Peyer's patch (tissue), 4 donors: Measurements from ENCODE around the gene HUS1. TPM values are rescaled to one million over a fixed set of nuclear protein-coding genes. Genes with fewer than 3 reads are reported as not detected.

Source experiments
- DNase-seq, 3 donors: peaks; one replicate each; pipeline ENCODE4 v3.0.0-alpha.2; 2017 to 2019
- H3K27ac ChIP-seq, 4 donors: fragments of 200-600 bp; sonication (generic); one replicate each; pipeline ENCODE4 v1.5.1; 2016 to 2019
- H3K27me3 ChIP-seq, 2 donors: fragments of 200-600 bp; sonication (generic); one replicate each; pipeline ENCODE4 v1.5.1; 2019
- H3K36me3 ChIP-seq, 3 donors: fragments of 200-600 bp; sonication (generic); one replicate each; pipeline ENCODE4 v1.5.1; 2016 to 2019
- H3K4me1 ChIP-seq, 4 donors: fragments of 200-600 bp; sonication (generic); one replicate each; pipeline ENCODE4 v1.5.1; 2016 to 2019
- H3K4me3 ChIP-seq, 4 donors: fragments of 200-600 bp; sonication (generic); 1 replicate in 3 of 4; 2 replicates in 1 of 4; pipeline ENCODE4 v1.5.1; 2016 to 2019; ENCODE audit warnings: mild to moderate bottlenecking in 1 of 4
- H3K9me3 ChIP-seq, 4 donors: fragments of 200-600 bp; sonication (generic); one replicate each; pipeline ENCODE4 v1.5.1; 2016 to 2019; ENCODE audit warnings: mild to moderate bottlenecking in 1 of 4
- POLR2A ChIP-seq, 2 donors: fragments of 450-650 bp; IDR thresholded peaks; one replicate each; pipeline ENCODE4 v1.5.1; 2017; ENCODE audit warnings: antibody characterized with exemption in 2 of 2, mild to moderate bottlenecking in 2 of 2, moderate library complexity in 2 of 2
- total RNA-seq, 4 donors: library from RNA; depleted of rRNA; stranded (reverse); fragments of >200 nt; gene quantifications; one replicate each; pipeline ENCODE4 v1.1.0, GENCODE V29; 2016
- TF ChIP-seq, protein P1 (sequence below), 6 experiments: fragments of 450-650 bp in 4 of 6; fragments of 200-600 bp in 2 of 6; sonication (generic) in 1 of 6; IDR thresholded peaks; one replicate each; pipeline ENCODE4 v1.5.1; 2017 to 2019; ENCODE audit warnings: antibody characterized with exemption in 6 of 6, mild to moderate bottlenecking in 3 of 6, moderate library complexity in 1 of 6

The HUS1 gene
- total RNA-seq, 4 donors from 2014 or later = 33.6 to 63.4 (median 53.4) TPM

DNA sequence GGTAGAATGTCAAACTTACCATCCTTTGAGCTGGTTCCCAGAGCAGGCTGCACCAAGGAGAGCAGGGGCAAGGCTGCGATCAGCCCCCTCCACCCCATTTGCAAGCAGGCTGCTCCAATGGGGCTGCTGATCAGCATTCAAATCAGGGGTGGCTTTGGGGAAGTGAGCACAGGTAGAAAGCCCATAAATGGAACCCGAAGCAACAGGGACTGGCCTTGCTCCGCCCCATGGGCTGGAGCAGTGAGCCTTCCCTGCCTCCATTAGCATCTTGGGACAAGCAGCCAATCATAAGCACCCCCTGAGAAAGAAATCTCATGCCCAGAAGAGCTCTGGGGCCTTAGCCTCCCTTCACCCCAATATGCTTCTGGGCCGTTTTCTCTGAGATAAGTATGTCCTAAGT, 27.2 kb downstream of the HUS1 start:
- no peaks in the 10 kb centered on the region for H3K9me3 ChIP-seq
- peaks cover 0 to 24% (median 0%) of the 10 kb centered on the region in 3 donors for H3K36me3 ChIP-seq
- no peaks in the 10 kb centered on the region for H3K27me3 ChIP-seq
- H3K27ac ChIP-seq = no peak overlapping the region
- H3K4me1 ChIP-seq = no peaks in the 10 kb centered on the region
- DNase-seq = no peak
- H3K4me3 ChIP-seq = no peak overlapping the region
- no peak for TF ChIP-seq POLR2A (IDR thresholded peaks at IDR 0.05)
- TF ChIP-seq, protein P1, sequence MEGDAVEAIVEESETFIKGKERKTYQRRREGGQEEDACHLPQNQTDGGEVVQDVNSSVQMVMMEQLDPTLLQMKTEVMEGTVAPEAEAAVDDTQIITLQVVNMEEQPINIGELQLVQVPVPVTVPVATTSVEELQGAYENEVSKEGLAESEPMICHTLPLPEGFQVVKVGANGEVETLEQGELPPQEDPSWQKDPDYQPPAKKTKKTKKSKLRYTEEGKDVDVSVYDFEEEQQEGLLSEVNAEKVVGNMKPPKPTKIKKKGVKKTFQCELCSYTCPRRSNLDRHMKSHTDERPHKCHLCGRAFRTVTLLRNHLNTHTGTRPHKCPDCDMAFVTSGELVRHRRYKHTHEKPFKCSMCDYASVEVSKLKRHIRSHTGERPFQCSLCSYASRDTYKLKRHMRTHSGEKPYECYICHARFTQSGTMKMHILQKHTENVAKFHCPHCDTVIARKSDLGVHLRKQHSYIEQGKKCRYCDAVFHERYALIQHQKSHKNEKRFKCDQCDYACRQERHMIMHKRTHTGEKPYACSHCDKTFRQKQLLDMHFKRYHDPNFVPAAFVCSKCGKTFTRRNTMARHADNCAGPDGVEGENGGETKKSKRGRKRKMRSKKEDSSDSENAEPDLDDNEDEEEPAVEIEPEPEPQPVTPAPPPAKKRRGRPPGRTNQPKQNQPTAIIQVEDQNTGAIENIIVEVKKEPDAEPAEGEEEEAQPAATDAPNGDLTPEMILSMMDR (IDR thresholded peaks at IDR 0.05) = no peak

DNA sequence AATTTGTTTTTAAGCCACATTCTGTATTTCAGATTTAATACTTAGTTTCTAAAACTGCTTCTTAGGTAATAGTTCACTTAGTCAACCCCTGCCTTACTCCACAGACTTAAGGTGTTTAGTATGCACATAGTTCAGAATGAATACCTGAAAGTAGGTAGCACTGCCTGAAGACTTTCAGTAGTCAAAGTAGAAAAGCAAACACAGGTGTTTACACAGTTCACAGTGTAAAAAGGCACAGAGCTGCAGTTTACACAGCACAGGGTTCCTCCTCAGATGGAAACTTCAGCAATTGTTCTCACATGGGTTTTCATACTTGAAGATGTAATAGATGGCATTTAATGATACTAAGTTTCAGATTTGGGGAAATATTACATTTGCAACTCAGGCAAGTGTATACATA, 28.0 kb downstream of the HUS1 start:
- TF ChIP-seq, protein P1 (IDR thresholded peaks at IDR 0.05) = no peak
- no peak for TF ChIP-seq POLR2A (IDR thresholded peaks at IDR 0.05)
- DNase-seq = no peak
- Histone ChIP-seq H3K36me3 (peaks cover 0 to 19% (median 0%) of the 10 kb centered on the region in 3 donors), H3K27me3 (no peaks in the 10 kb centered on the region), H3K4me1 (no peaks in the 10 kb centered on the region), H3K9me3 (no peaks in the 10 kb centered on the region), H3K4me3 (no peak overlapping the region), H3K27ac (no peak overlapping the region)

DNA sequence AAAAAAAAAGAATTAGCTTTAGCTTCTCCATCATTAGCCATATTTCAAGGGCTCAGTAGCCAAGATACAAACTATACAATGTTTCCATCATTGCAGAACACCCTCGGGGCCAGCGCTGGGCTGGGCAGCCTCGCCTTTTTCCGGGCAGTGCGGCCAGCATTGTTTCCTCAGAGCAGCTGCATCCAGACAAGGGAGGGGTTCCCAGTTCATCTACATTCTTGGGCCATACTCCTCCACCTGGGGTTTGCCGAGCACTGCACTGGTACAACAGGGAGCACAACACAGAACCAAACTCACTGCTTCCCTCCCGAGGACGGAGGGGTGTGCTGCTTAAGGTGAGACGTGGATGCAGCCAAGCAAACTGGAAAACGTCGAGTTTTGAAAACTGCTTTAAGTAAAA, 28.7 kb downstream of the HUS1 start:
- no peak overlapping the region for H3K4me3 ChIP-seq
- no peaks in the 10 kb centered on the region for H3K9me3 ChIP-seq
- no peaks in the 10 kb centered on the region for H3K27me3 ChIP-seq
- TF ChIP-seq, protein P1 (IDR thresholded peaks at IDR 0.05) = no peak
- TF ChIP-seq POLR2A (IDR thresholded peaks at IDR 0.05) = no peak
- H3K27ac ChIP-seq = no peak overlapping the region
- peaks cover 0 to 12% (median 0%) of the 10 kb centered on the region in 3 donors for H3K36me3 ChIP-seq
- DNase-seq = no peak
- H3K4me1 ChIP-seq = no peaks in the 10 kb centered on the region

DNA sequence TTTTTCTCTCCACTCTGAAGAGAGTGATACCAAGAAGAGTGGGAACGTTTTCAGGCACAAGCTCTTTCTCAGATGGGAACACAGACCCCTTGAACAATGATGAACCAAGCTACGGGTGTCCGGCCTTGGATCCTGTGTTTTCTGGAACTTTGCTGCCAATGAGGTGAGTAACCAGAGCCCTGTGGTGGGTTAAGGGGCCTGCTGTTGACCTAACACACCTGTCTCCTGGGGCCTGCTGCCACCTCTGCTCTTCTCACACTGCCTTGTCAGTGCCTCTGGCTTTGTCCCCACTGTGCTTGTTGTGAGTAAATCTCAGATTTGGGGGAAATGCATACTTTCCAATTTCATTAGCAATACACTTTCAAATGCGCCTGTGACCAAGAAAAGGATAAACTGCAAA, 29.7 kb downstream of the HUS1 start:
- Histone ChIP-seq H3K27me3 (no peaks in the 10 kb centered on the region), H3K36me3 (peaks cover 0 to 8% (median 0%) of the 10 kb centered on the region in 3 donors), H3K27ac (no peak overlapping the region), H3K4me3 (no peak overlapping the region), H3K4me1 (no peaks in the 10 kb centered on the region), H3K9me3 (no peaks in the 10 kb centered on the region)
- TF ChIP-seq, protein P1 (IDR thresholded peaks at IDR 0.05) = no peak
- TF ChIP-seq POLR2A (IDR thresholded peaks at IDR 0.05) = no peak
- no peak for DNase-seq

DNA sequence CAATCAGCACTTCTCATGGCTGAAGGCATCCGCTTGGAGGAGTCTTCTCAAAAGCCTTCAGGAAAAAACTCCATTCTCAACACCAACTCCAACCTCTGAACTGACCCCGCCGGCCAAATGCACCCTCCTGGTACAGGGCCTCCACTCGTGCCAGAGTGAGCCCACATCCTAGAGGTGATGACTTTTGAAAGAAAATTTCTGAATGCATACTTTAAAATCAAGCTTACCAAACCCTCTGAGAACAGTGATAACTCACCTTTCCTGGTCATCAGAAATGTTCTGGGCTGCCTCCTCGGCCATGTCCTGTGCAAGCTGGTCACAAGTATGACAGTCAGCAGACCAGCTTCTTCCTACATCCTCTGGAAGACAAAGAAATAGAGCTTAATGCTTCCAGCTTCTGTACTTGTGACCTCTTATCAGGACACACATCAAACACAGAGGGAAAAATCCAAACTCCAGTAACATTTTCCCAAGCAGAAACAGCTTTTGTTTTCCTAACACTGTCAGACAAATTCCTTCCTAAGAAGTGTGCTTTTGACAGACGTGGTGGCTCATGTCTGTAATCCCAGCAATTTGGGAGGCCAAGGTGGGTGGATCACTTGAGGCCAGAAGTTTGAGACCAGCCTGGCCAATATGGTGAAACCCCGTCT, 31.1 kb downstream of the HUS1 start, which contains the start of gene PKD1L1:
TSS of gene PKD1L1 (minus strand) at position 326 of the 650 bp plus-strand sequence. CDS start at position 300, 26 bp downstream.
- no peak for DNase-seq
- Histone ChIP-seq H3K27ac (no peak within 1 kb of the TSS), H3K27me3 (no peaks in the 10 kb centered on the region)

More for the DNA sequence above, 31.1 kb downstream of the HUS1 start, which contains the start of gene PKD1L1:
- no peaks in the 10 kb centered on the region for H3K9me3 ChIP-seq
- H3K4me3 ChIP-seq = no peak within 1 kb of the TSS
- H3K36me3 ChIP-seq = no peaks in the 10 kb centered on the region
- TF ChIP-seq, protein P1 (IDR thresholded peaks at IDR 0.05) = no peak
- no peak for TF ChIP-seq POLR2A (IDR thresholded peaks at IDR 0.05)
- no peaks in the 10 kb centered on the region for H3K4me1 ChIP-seq
